BLaER1 (cell line): Measurements from ENCODE around the gene RBFA.

Source experiments
- H3K27ac ChIP-seq: shearing (Covaris generic); formaldehyde crosslinking; 2 replicates; pipeline ENCODE4 v1.8.1; 2022
- H3K27me3 ChIP-seq: shearing (Covaris generic); formaldehyde crosslinking; 2 replicates; pipeline ENCODE4 v1.8.1; 2022
- H3K36me3 ChIP-seq: shearing (Covaris generic); formaldehyde crosslinking; 2 replicates; pipeline ENCODE4 v1.8.1; 2022
- H3K4me1 ChIP-seq: shearing (Covaris generic); formaldehyde crosslinking; 2 replicates; pipeline ENCODE4 v1.8.1; 2022
- H3K4me2 ChIP-seq: shearing (Covaris generic); formaldehyde crosslinking; 2 replicates; pipeline ENCODE4 v1.8.1; 2022
- H3K4me3 ChIP-seq: shearing (Covaris generic); formaldehyde crosslinking; 2 replicates; pipeline ENCODE4 v1.8.1; 2022
- H3K9ac ChIP-seq: shearing (Covaris generic); formaldehyde crosslinking; 2 replicates; pipeline ENCODE4 v1.8.1; 2022
- H3K9me3 ChIP-seq: shearing (Covaris generic); formaldehyde crosslinking; 2 replicates; pipeline ENCODE4 v1.8.1; 2022
- H4K20me1 ChIP-seq: shearing (Covaris generic); formaldehyde crosslinking; 2 replicates; pipeline ENCODE4 v1.8.1; 2022
- Cebpa-rat ChIP-seq: shearing (Covaris generic); IDR thresholded peaks from 2 replicates; pipeline ENCODE4 v1.8.1; 2022

The RBFA gene

GRCh38 chr18:80044072-80044471, 9.8 kb downstream of the RBFA start:
- Histone ChIP-seq H3K27ac (no peak overlapping the region), H3K4me3 (no peak overlapping the region), H3K4me1 (peaks cover 7% of the 10 kb centered on the region), H3K9ac (no peak overlapping the region), H3K4me2 (no peak overlapping the region), H3K9me3 (peaks cover 9% of the 10 kb centered on the region), H4K20me1 (peaks cover 42% of the 10 kb centered on the region), H3K27me3 (no peaks in the 10 kb centered on the region), H3K36me3 (peaks cover 98% of the 10 kb centered on the region)
- TF ChIP-seq Cebpa-rat, result no peak

- H3K36me3 ChIP-seq, result peaks cover 98% of the 10 kb centered on the region
- no peak for TF ChIP-seq Cebpa-rat
- no peaks in the 10 kb centered on the region for H3K4me1 ChIP-seq
These were observed 11.8 kb downstream of the RBFA start for GRCh38 chr18:80046011-80046410.

DNA sequence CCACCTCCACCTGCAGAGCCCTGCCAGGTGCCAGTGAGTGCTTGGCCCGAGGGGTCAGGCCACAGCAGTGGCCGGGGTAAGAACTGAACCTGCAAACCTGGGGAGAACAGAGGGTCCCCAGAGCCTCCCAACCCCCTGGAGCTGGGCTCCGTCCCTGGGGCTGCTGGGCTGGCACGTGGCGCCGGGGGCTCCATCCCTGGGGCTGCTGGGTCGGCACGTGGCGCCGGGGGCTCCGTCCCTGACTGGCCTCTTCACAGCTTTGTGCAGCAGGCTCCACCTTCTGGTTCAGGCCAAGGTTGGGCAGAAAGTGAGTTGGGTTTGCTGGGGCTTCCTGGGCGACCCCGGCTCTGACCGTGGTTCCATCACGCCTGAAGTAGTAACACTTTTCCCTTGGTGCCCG, 12.2 kb downstream of the RBFA start:
- Histone ChIP-seq H3K36me3 (peaks cover 98% of the 10 kb centered on the region), H3K27ac (no peak overlapping the region)
- no peak for TF ChIP-seq Cebpa-rat

More at GRCh38 chr18:80046011-80046410, 11.8 kb downstream of the RBFA start:
- Histone ChIP-seq H3K27ac (no peak overlapping the region), H3K27me3 (no peaks in the 10 kb centered on the region), H3K4me2 (no peak overlapping the region), H3K9ac (no peak overlapping the region), H3K4me3 (no peak overlapping the region), H4K20me1 (peaks cover 26% of the 10 kb centered on the region), H3K9me3 (peaks cover 28% of the 10 kb centered on the region)

DNA sequence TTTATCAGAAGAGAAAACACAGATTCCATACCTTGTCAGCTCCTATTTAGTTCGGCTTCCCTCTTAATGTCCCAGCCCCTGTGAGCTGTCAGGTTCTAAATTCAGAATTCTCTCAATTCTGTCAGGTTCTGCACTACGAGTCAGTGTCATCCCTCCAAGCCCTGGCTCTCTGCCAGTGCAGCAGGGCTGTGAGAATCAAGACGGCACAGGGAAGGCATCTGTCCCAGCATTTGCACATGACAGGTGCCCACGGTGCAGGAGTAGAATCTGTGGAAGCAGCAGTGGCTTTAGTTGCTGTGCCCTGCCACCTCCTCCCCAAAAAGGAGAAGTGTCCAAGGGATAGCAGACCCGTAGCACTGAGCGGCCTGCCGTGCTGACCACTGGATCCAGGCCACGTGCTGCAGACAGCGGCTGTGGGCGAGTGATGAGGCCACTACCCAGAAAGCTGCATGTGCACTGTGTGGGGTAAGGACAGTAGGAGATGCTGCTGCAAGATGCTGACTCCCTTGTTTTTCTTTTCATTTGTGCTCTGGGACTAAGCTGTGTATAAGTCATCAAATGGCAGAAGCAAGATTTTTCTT, 12.8 kb downstream of the RBFA start:
- no peak for TF ChIP-seq Cebpa-rat
- Histone ChIP-seq H4K20me1 (peaks cover 21% of the 10 kb centered on the region), H3K4me3 (no peak overlapping the region), H3K4me2 (no peak overlapping the region), H3K9ac (no peak overlapping the region), H3K27me3 (no peaks in the 10 kb centered on the region), H3K4me1 (no peaks in the 10 kb centered on the region), H3K27ac (no peak overlapping the region), H3K36me3 (peaks cover 100% of the 10 kb centered on the region), H3K9me3 (peaks cover 39% of the 10 kb centered on the region)

More for the DNA sequence above, 12.2 kb downstream of the RBFA start:
- peaks cover 32% of the 10 kb centered on the region for H3K9me3 ChIP-seq
- H3K4me2 ChIP-seq, result no peak overlapping the region
- H3K27me3 ChIP-seq, result no peaks in the 10 kb centered on the region
- no peak overlapping the region for H3K4me3 ChIP-seq
- H3K4me1 ChIP-seq, result no peaks in the 10 kb centered on the region
- no peak overlapping the region for H3K9ac ChIP-seq
- H4K20me1 ChIP-seq, result peaks cover 21% of the 10 kb centered on the region

DNA sequence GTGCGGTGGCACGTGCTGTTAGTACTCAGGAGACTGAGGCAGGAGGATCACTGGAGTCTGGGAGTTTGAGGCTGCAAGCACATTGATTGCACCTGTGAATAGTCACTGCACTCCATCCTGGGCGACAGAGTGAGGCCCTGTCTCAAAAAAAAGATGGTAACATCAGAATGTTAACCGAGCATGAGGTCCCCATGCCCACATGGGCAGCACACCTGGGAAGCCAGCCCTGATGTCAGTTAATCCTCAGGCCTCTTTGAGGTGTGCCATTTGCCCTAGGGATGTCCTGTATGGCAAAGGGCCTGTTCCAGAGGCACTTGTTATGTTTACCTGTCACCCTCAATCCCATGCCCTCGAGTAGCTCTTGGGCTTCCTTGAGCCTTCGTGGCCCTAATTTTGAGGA, 16.6 kb downstream of the RBFA start:
- H3K27me3 ChIP-seq, result no peaks in the 10 kb centered on the region
- H4K20me1 ChIP-seq, result 0 out of 2 replicates have a peak, but pooled peaks cover 5% of the 10 kb centered on the region
- no peak overlapping the region for H3K9ac ChIP-seq
- H3K9me3 ChIP-seq, result peaks cover 70% of the 10 kb centered on the region
- peaks cover 71% of the 10 kb centered on the region for H3K36me3 ChIP-seq
- no peak overlapping the region for H3K4me3 ChIP-seq
- TF ChIP-seq Cebpa-rat, result no peak
- no peaks in the 10 kb centered on the region for H3K4me1 ChIP-seq
- H3K27ac ChIP-seq, result no peak overlapping the region
- H3K4me2 ChIP-seq, result no peak overlapping the region

GRCh38 chr18:80056095-80056494, 21.9 kb downstream of the RBFA start:
- Histone ChIP-seq H3K27ac (no peak overlapping the region), H3K9ac (no peak overlapping the region), H3K27me3 (no peaks in the 10 kb centered on the region), H3K36me3 (peaks cover 40% of the 10 kb centered on the region), H3K4me1 (peaks cover 16% of the 10 kb centered on the region), H3K4me2 (no peak overlapping the region), H4K20me1 (no peaks in the 10 kb centered on the region), H3K9me3 (peaks cover 91% of the 10 kb centered on the region), H3K4me3 (no peak overlapping the region)
- TF ChIP-seq Cebpa-rat, result no peak

DNA sequence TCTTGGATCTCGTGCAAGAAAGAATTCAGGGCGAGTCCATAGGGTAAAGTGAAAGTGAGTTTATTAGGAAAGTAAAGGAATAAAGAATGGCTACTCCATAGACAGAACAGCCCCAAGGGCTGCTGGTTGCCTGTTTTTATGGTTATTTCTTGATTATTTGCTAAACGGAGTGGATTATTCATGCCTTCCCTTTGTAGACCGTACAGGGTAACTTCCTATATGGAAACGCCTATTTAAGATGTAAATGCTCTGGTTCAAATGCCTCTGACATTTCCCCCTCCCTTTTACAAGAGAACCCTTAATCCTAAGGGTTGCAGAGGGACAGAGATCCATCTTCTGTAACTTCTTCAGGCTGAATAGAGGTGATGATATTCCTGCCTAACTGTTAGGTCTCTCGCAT, 25.7 kb downstream of the RBFA start:
- Histone ChIP-seq H3K9me3 (peaks cover 83% of the 10 kb centered on the region), H3K9ac (no peak overlapping the region), H3K4me1 (peaks cover 16% of the 10 kb centered on the region), H4K20me1 (no peaks in the 10 kb centered on the region), H3K27ac (no peak overlapping the region), H3K4me3 (no peak overlapping the region), H3K36me3 (peaks cover 27% of the 10 kb centered on the region; the same call in 1 of the 2 replicates), H3K4me2 (no peak overlapping the region), H3K27me3 (no peaks in the 10 kb centered on the region)
- TF ChIP-seq Cebpa-rat, result no peak

GRCh38 chr18:80065705-80066104, 31.5 kb downstream of the RBFA start:
- peaks cover 28% of the 10 kb centered on the region for H3K9me3 ChIP-seq
- TF ChIP-seq Cebpa-rat, result no peak
- H3K27me3 ChIP-seq, result no peaks in the 10 kb centered on the region
- no peaks in the 10 kb centered on the region for H3K4me1 ChIP-seq
- no peaks in the 10 kb centered on the region for H4K20me1 ChIP-seq
- H3K4me3 ChIP-seq, result no peak overlapping the region
- peaks cover 10% of the 10 kb centered on the region; the same call in 1 of the 2 replicates for H3K36me3 ChIP-seq
- no peak overlapping the region for H3K9ac ChIP-seq
- no peak overlapping the region for H3K27ac ChIP-seq
- no peak overlapping the region for H3K4me2 ChIP-seq

GRCh38 chr18:80067321-80067720, 33.1 kb downstream of the RBFA start:
- Histone ChIP-seq H4K20me1 (no peaks in the 10 kb centered on the region), H3K27ac (no peak overlapping the region), H3K9me3 (peaks cover 13% of the 10 kb centered on the region), H3K4me2 (no peak overlapping the region), H3K4me3 (no peak overlapping the region), H3K9ac (no peak overlapping the region), H3K4me1 (no peaks in the 10 kb centered on the region), H3K27me3 (no peaks in the 10 kb centered on the region), H3K36me3 (peaks cover 9% of the 10 kb centered on the region; the same call in 1 of the 2 replicates)
- TF ChIP-seq Cebpa-rat, result no peak

- H3K9ac ChIP-seq, result no peak overlapping the region
- no peak overlapping the region for H3K4me2 ChIP-seq
- H3K9me3 ChIP-seq, result peaks cover 9% of the 10 kb centered on the region; the same call in 1 of the 2 replicates
- H3K4me3 ChIP-seq, result no peak overlapping the region
- no peak for TF ChIP-seq Cebpa-rat
- no peaks in the 10 kb centered on the region for H3K4me1 ChIP-seq
- H3K27ac ChIP-seq, result no peak overlapping the region
- H3K27me3 ChIP-seq, result no peaks in the 10 kb centered on the region
- H3K36me3 ChIP-seq, result peaks cover 9% of the 10 kb centered on the region; the same call in 1 of the 2 replicates
- H4K20me1 ChIP-seq, result no peaks in the 10 kb centered on the region
These were observed 33.7 kb downstream of the RBFA start for GRCh38 chr18:80067897-80068296.
